H1 (cell line): ENCODE measurements around the gene UBN1. TPM values are rescaled to one million over a fixed set of nuclear protein-coding genes. Genes with fewer than 3 reads are reported as not detected.

Experiments
- BCL11A ChIP-seq, 2 experiments: IDR thresholded peaks; one replicate each; pipeline ENCODE4 v1.6.1; 2011; ENCODE audit warnings: low read depth in 2 of 2, low read length in 2 of 2, mild to moderate bottlenecking in 2 of 2
- CBX5 ChIP-seq: fragments of 300-800, 300-1000 bp; sonication (generic); IDR thresholded peaks from 2 replicates; pipeline ENCODE4 v1.7.1; 2016; ENCODE audit warnings: antibody characterized with exemption, low read length, low read depth
- CHD7 ChIP-seq: fragments of 300-600 bp; sonication (generic); IDR thresholded peaks from 2 replicates; pipeline ENCODE4 v1.7.1; 2012; ENCODE audit warnings: low read length, moderate library complexity, mild to moderate bottlenecking, inconsistent platforms; ENCODE audit not compliant: insufficient replicate concordance
- EP300 ChIP-seq, 2 experiments: IDR thresholded peaks; 1 replicate in 1 of 2; 2 replicates in 1 of 2; pipeline ENCODE4 v1.6.1; 2011 to 2012; ENCODE audit warnings: low read depth in 2 of 2, low read length in 2 of 2, mild to moderate bottlenecking in 2 of 2, borderline replicate concordance in 1 of 2, inconsistent platforms in 1 of 2, moderate library complexity in 1 of 2
- KDM1A ChIP-seq: fragments of 200-600, 300-600 bp; sonication (generic); IDR thresholded peaks from 2 replicates; pipeline ENCODE4 v1.7.1; 2016; ENCODE audit warnings: mild to moderate bottlenecking, low read length, borderline replicate concordance
- KDM5A ChIP-seq: fragments of 200-600 bp; IDR thresholded peaks from 2 replicates; pipeline ENCODE4 v1.7.1; 2012; ENCODE audit warnings: mild to moderate bottlenecking, low read length, inconsistent platforms, mixed read lengths
- MAFK ChIP-seq: IDR thresholded peaks from 2 replicates; pipeline ENCODE4 v1.6.1; 2012; ENCODE audit warnings: low read depth, mild to moderate bottlenecking, improper control_type of control experiment, low read length
- POU5F1 ChIP-seq: IDR thresholded peaks from 2 replicates; pipeline ENCODE4 v1.6.1; 2011; ENCODE audit warnings: low read depth, mild to moderate bottlenecking, low read length, moderate library complexity
- RXRA ChIP-seq: IDR thresholded peaks from 2 replicates; pipeline ENCODE4 v1.6.1; 2011; ENCODE audit warnings: low read depth, mild to moderate bottlenecking, low read length, moderate library complexity; ENCODE audit not compliant: insufficient read depth
- ZNF274 ChIP-seq: IDR thresholded peaks from 2 replicates; pipeline ENCODE4 v1.7.0; 2012; ENCODE audit warnings: low read length, borderline replicate concordance; ENCODE audit errors: extremely low read depth
- polyA plus RNA-seq, 7 experiments: library from polyadenylated mRNA; depleted of rRNA in 3 of 7; stranded (reverse) in 5 of 7; unstranded in 2 of 7; fragments of >200 nt in 5 of 7; fragments of 200-250 nt in 2 of 7; gene quantifications; 1 replicate in 5 of 7; 2 replicates in 1 of 7; 4 replicates in 1 of 7; pipeline versions ENCODE4 v1.2.1 to v1.2.3, GENCODE V29; 2011 to 2013; ENCODE audit warnings: missing spikeins in 2 of 7, mixed read lengths in 2 of 7
- total RNA-seq: library from RNA; stranded (reverse); fragmentation: NEBNext Ultra II Directional; extraction: Animal tissue kit (Norgen Biotek cat#: 25700); gene quantifications from 2 replicates; pipeline ENCODE4 v1.2.1, GENCODE V29; 2021

UBN1 gene
- total and polyA plus RNA-seq, 2 of the 8 experiments (the other 6 are each of a cell fraction or from before 2014, with no cell fraction given) = 16.2 to 37.0 TPM

GRCh38 chr16:4904108-4904941 is 57.0 kb downstream of the UBN1 start (continued):
- TF ChIP-seq CHD7 (no peak), MAFK (no peak), POU5F1 (no peak), CBX5 (no peak), KDM5A (no peak), EP300 (IDR thresholded peaks at IDR 0.05; ENCODE audit: borderline replicate concordance in 1 of 2, low read depth in 2 of 2, low read length in 2 of 2) (no peak), ZNF274 (no peak), BCL11A (IDR thresholded peaks at IDR 0.05; ENCODE audit: low read depth in 2 of 2, low read length in 2 of 2) (no peak), KDM1A (no peak), RXRA (no peak)
